Measurements from ENCODE around the gene TEX10. TPM values are rescaled to one million over a fixed set of nuclear protein-coding genes. Genes with fewer than 3 reads are reported as not detected.

Gene TEX10
- total RNA-seq, 2 experiments from 2014 or later, result 43.9 to 44.9 TPM

DNA sequence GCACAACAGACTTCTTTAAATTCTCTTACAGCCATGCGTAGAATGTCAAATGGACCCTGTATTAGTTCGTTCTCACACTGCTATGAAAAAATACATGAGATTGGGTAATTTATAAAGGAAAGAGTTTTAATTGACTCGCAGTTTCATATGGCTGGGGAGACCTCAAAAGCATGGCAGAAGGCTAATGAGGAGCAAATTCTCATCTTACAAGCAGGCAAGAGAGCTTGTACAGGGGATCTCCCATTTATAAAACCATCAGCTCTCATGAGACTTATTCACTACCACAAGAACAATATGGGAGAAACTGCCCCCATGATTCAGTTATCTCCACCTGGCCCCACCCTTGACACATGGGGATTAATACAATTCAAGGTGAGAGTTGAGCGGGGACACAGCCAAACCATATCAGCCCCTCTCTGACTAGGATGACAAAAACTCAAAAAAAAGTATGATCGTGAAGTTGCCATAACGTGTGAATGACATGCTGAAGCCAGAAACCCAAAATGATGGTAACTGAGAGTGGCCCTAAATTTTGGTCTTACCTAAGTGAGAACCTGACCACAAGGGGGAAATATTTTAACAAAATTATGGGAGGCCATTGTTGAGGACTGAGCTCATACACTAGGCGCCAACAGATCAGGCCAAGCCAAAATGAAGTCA is 17.5 kb upstream of the TEX10 start:
- no peak overlapping the region for H3K27ac ChIP-seq (ENCODE audit: low read depth, low read length, poor library complexity, severe bottlenecking)
- H3K4me3 ChIP-seq (ENCODE audit: low read depth, low read length, poor library complexity, severe bottlenecking), result no peak overlapping the region
- no peaks in the 10 kb centered on the region for H3K36me3 ChIP-seq (ENCODE audit: insufficient read depth, low read length)
- CTCF ChIA-PET (ENCODE audit: unreplicated experiment), result no interaction called here
- H2AFZ ChIP-seq (ENCODE audit: low read length), result no peak overlapping the region
- no peaks in the 10 kb centered on the region for H3K9me3 ChIP-seq (ENCODE audit: low read length)
- intact Hi-C loops (cut with micrococcal nuclease; ENCODE audit: unreplicated experiment), result no loop called here
- H3K79me2 ChIP-seq (ENCODE audit: insufficient read depth, low read depth, low read length), result no peaks in the 10 kb centered on the region
- POLR2A ChIA-PET, result interaction anchor here (0.7 kb wide), 1 partner anchor 1605 kb away, joined by 4 read pairs; no protein-coding TSS in a partner anchor
- DNase-seq (ENCODE audit: low spot score), result no peak
- H3K4me1 ChIP-seq (ENCODE audit: insufficient read depth, low read length, poor library complexity, severe bottlenecking), result no peaks in the 10 kb centered on the region
- no peaks in the 10 kb centered on the region for H3K9me2 ChIP-seq (ENCODE audit: insufficient read depth, low read length)
- no peak overlapping the region for H3K4me2 ChIP-seq (ENCODE audit: low read length)
- no peaks in the 10 kb centered on the region for H4K20me1 ChIP-seq (ENCODE audit: insufficient read depth, low read length)
- no peak for TF ChIP-seq EZH2phosphoT487 (IDR thresholded peaks at IDR 0.05; ENCODE audit: borderline replicate concordance, low read depth, low read length)
- TF ChIP-seq, protein P1, sequence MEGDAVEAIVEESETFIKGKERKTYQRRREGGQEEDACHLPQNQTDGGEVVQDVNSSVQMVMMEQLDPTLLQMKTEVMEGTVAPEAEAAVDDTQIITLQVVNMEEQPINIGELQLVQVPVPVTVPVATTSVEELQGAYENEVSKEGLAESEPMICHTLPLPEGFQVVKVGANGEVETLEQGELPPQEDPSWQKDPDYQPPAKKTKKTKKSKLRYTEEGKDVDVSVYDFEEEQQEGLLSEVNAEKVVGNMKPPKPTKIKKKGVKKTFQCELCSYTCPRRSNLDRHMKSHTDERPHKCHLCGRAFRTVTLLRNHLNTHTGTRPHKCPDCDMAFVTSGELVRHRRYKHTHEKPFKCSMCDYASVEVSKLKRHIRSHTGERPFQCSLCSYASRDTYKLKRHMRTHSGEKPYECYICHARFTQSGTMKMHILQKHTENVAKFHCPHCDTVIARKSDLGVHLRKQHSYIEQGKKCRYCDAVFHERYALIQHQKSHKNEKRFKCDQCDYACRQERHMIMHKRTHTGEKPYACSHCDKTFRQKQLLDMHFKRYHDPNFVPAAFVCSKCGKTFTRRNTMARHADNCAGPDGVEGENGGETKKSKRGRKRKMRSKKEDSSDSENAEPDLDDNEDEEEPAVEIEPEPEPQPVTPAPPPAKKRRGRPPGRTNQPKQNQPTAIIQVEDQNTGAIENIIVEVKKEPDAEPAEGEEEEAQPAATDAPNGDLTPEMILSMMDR (conservative IDR thresholded peaks at IDR 0.05; ENCODE audit: low read length), result 0 out of 2 replicates have a peak, but pooled peaks have one; percentile 17
- no TSS peak for BruUV-seq (replicated peaks)

DNA sequence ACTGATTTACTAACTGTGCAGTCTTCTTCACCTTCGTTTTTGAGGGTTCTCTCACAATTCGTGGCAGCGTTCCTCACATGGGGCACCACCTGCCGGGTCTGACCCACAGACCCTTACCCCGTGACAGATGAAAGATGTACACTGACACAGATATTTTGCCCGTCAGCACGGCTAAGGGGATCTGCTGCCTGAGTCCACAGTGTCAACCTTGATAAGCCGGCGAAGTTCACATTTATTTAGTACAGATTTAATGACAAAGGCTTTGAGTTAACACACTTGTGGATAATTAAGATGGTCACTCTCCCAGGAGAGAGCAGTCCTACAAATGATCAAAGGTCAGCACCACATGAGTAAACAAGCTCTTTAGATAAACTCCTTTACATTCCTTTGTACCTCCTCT is 15.9 kb upstream of the TEX10 start:
- ChIA-PET POLR2A (interaction anchor here (0.5 to 0.6 kb wide), 2 partner anchors 35 to 194 kb away, joined by 3 read pairs; no protein-coding TSS in a partner anchor), CTCF (ENCODE audit: unreplicated experiment) (no interaction called here)
- Histone ChIP-seq H3K9me3 (ENCODE audit: low read length) (peaks cover 7% of the 10 kb centered on the region; the same call in 1 of the 2 replicates), H3K4me2 (ENCODE audit: low read length) (no peak overlapping the region), H3K27ac (ENCODE audit: low read depth, low read length, poor library complexity, severe bottlenecking) (no peak overlapping the region), H2AFZ (ENCODE audit: low read length) (no peak overlapping the region), H3K4me1 (ENCODE audit: insufficient read depth, low read length, poor library complexity, severe bottlenecking) (no peaks in the 10 kb centered on the region), H4K20me1 (ENCODE audit: insufficient read depth, low read length) (no peaks in the 10 kb centered on the region), H3K36me3 (ENCODE audit: insufficient read depth, low read length) (no peaks in the 10 kb centered on the region), H3K4me3 (ENCODE audit: low read depth, low read length, poor library complexity, severe bottlenecking) (no peak overlapping the region), H3K9me2 (ENCODE audit: insufficient read depth, low read length) (no peaks in the 10 kb centered on the region), H3K79me2 (ENCODE audit: insufficient read depth, low read depth, low read length) (no peaks in the 10 kb centered on the region)
- no TSS peak for BruUV-seq (replicated peaks)
- intact Hi-C loops (cut with micrococcal nuclease; ENCODE audit: unreplicated experiment), result no loop called here
- no peak for DNase-seq (ENCODE audit: low spot score)
- TF ChIP-seq, protein P1 (conservative IDR thresholded peaks at IDR 0.05; ENCODE audit: low read length), result no peak
- no peak for TF ChIP-seq EZH2phosphoT487 (IDR thresholded peaks at IDR 0.05; ENCODE audit: borderline replicate concordance, low read depth, low read length)

DNA sequence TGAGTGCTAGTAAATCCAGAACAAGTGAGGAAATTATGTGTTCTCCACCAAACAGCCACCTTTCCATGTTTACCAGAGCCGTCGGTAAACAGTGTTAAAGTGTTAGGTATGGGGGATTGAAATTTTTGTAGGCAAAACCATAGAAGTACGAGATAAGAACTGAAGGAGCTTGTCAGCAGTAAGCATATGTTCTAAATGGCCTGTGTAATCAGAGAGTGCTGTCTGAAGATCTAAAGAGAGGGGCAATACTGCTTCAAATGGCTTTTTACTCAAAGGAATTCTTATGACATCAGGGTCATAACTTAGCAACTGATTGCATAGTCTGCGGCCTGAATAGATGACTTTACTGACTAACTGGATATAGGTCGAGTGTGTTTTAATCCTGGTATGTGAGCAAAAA is 13.4 kb upstream of the TEX10 start:
- CTCF ChIA-PET (ENCODE audit: unreplicated experiment), result no interaction called here
- intact Hi-C loops (cut with micrococcal nuclease; ENCODE audit: unreplicated experiment), result no loop called here
- H3K4me2 ChIP-seq (ENCODE audit: low read length), result no peak overlapping the region
- no peaks in the 10 kb centered on the region for H3K79me2 ChIP-seq (ENCODE audit: insufficient read depth, low read depth, low read length)
- H2AFZ ChIP-seq (ENCODE audit: low read length), result no peak overlapping the region
- no peak for TF ChIP-seq EZH2phosphoT487 (IDR thresholded peaks at IDR 0.05; ENCODE audit: borderline replicate concordance, low read depth, low read length)
- TF ChIP-seq, protein P1 (conservative IDR thresholded peaks at IDR 0.05; ENCODE audit: low read length), result no peak
- no peak for DNase-seq (ENCODE audit: low spot score)
- no peak overlapping the region for H3K4me3 ChIP-seq (ENCODE audit: low read depth, low read length, poor library complexity, severe bottlenecking)
- POLR2A ChIA-PET, result interaction anchor here (1.0 kb wide), 1 partner anchor 32 kb away, joined by 3 read pairs; no protein-coding TSS in a partner anchor
- no peak overlapping the region for H3K27ac ChIP-seq (ENCODE audit: low read depth, low read length, poor library complexity, severe bottlenecking)
- no peaks in the 10 kb centered on the region for H3K9me2 ChIP-seq (ENCODE audit: insufficient read depth, low read length)
- H3K9me3 ChIP-seq (ENCODE audit: low read length), result peaks cover 7% of the 10 kb centered on the region; the same call in 1 of the 2 replicates
- H3K36me3 ChIP-seq (ENCODE audit: insufficient read depth, low read length), result no peaks in the 10 kb centered on the region
- no peaks in the 10 kb centered on the region for H3K4me1 ChIP-seq (ENCODE audit: insufficient read depth, low read length, poor library complexity, severe bottlenecking)
- H4K20me1 ChIP-seq (ENCODE audit: insufficient read depth, low read length), result no peaks in the 10 kb centered on the region
- no TSS peak for BruUV-seq (replicated peaks)

Data from OCI-LY7 (cell line).